HepG2 (cell line): ENCODE data around the gene CSNK1E. TPM values are rescaled to one million over a fixed set of nuclear protein-coding genes. Genes with fewer than 3 reads are reported as not detected.

Source experiments
- ADNP ChIP-seq: sonication (generic); formaldehyde crosslinking; IDR thresholded peaks from 2 replicates; pipeline ENCODE4 v1.4.0; 2020; ENCODE audit warnings: missing genetic modification reagents
- ARNTL ChIP-seq: sonication (generic); formaldehyde crosslinking; IDR thresholded peaks from 2 replicates; pipeline ENCODE4 v1.4.0; 2020; ENCODE audit warnings: mild to moderate bottlenecking, missing genetic modification reagents
- DR1 ChIP-seq: sonication (generic); formaldehyde crosslinking; IDR thresholded peaks from 2 replicates; pipeline ENCODE4 v1.8.0; 2021; ENCODE audit warnings: mild to moderate bottlenecking, missing genetic modification reagents, inconsistent platforms
- ETV6 ChIP-seq: sonication (generic); formaldehyde crosslinking; conservative IDR thresholded peaks from 2 replicates; pipeline ENCODE4 v1.4.0; 2020; ENCODE audit warnings: missing genetic modification reagents
- FUBP1 ChIP-seq: sonication (generic); formaldehyde crosslinking; IDR thresholded peaks from 2 replicates; pipeline ENCODE4 v1.5.1; 2020; ENCODE audit warnings: missing genetic modification reagents, mild to moderate bottlenecking, borderline replicate concordance
- HNRNPK ChIP-seq: fragments of 200-400 bp; formaldehyde crosslinking; IDR thresholded peaks from 2 replicates; pipeline ENCODE4 v1.6.1; 2018; ENCODE audit warnings: low read length, low read depth, moderate library complexity, mild to moderate bottlenecking; ENCODE audit not compliant: poor library complexity, severe bottlenecking
- PHF21A ChIP-seq: sonication (generic); formaldehyde crosslinking; IDR thresholded peaks from 2 replicates; pipeline ENCODE4 v1.5.0; 2020; ENCODE audit warnings: mild to moderate bottlenecking, missing genetic modification reagents
- TBX2 ChIP-seq: sonication (generic); formaldehyde crosslinking; IDR thresholded peaks from 2 replicates; pipeline ENCODE4 v1.5.0; 2020; ENCODE audit warnings: missing genetic modification reagents, mild to moderate bottlenecking, borderline replicate concordance
- UBTF ChIP-seq: sonication (generic); formaldehyde crosslinking; IDR thresholded peaks from 2 replicates; pipeline ENCODE4 v1.4.0; 2020; ENCODE audit warnings: mild to moderate bottlenecking, missing genetic modification reagents
- ZBTB2 ChIP-seq: sonication (generic); formaldehyde crosslinking; IDR thresholded peaks from 2 replicates; pipeline ENCODE4 v1.8.0; 2022; ENCODE audit warnings: low read depth, missing genetic modification reagents
- ZBTB25 ChIP-seq: IDR thresholded peaks from 2 replicates; pipeline ENCODE4 v1.6.1; 2018; ENCODE audit warnings: missing genetic modification reagents
- ZFP91 ChIP-seq: sonication (generic); formaldehyde crosslinking; IDR thresholded peaks from 2 replicates; pipeline ENCODE4 v1.9.0; 2022; ENCODE audit warnings: missing genetic modification reagents, mild to moderate bottlenecking, borderline replicate concordance
- ZNF335 ChIP-seq: sonication (generic); formaldehyde crosslinking; IDR thresholded peaks from 2 replicates; pipeline ENCODE4 v1.4.0; 2020; ENCODE audit warnings: missing genetic modification reagents
- ZNF441 ChIP-seq: sonication (generic); formaldehyde crosslinking; IDR thresholded peaks from 2 replicates; pipeline ENCODE4 v1.7.0; 2021; ENCODE audit warnings: missing genetic modification reagents, borderline replicate concordance
- ZNF501 ChIP-seq: sonication (generic); formaldehyde crosslinking; IDR thresholded peaks from 2 replicates; pipeline ENCODE4 v1.5.1; 2020; ENCODE audit warnings: mild to moderate bottlenecking, moderate library complexity, missing genetic modification reagents
- ZNF546 ChIP-seq: sonication (generic); formaldehyde crosslinking; conservative IDR thresholded peaks from 2 replicates; pipeline ENCODE4 v1.8.1; 2023; ENCODE audit warnings: mild to moderate bottlenecking, missing genetic modification reagents
- ZNF768 ChIP-seq: sonication (generic); formaldehyde crosslinking; IDR thresholded peaks from 2 replicates; pipeline ENCODE4 v1.4.0; 2020; ENCODE audit warnings: missing genetic modification reagents
- polyA plus RNA-seq, 8 experiments: library from polyadenylated mRNA; depleted of rRNA in 3 of 8; stranded (reverse) in 7 of 8; unstranded in 1 of 8; fragments of >200 nt; fragmentation: Illumina TruSeq in 4 of 8; extraction: Trizol in 4 of 8; gene quantifications; 2 replicates each; pipeline versions ENCODE4 v1.2.1 to v1.2.3, GENCODE V29; 2011 to 2016; ENCODE audit warnings: low read depth in 4 of 8, missing spikeins in 1 of 8, mixed read lengths in 1 of 8; ENCODE audit not compliant: insufficient read depth in 1 of 8
- total RNA-seq, 5 experiments: library from RNA; depleted of rRNA; stranded (reverse); fragments of >200 nt; fragmentation: Illumina TruSeq; extraction: Trizol; gene quantifications; 2 replicates each; pipeline ENCODE4 v1.2.3, GENCODE V29; 2016; ENCODE audit warnings: low read depth in 1 of 5

CSNK1E gene
- total and polyA plus RNA-seq, 2 of the 13 experiments (the other 11 are each of a cell fraction or from before 2014, with no cell fraction given), result 34.7 to 129 TPM

GRCh38 chr22:38316364-38317121 lies 690 bp downstream of the CSNK1E start (continued):
- TF ChIP-seq ZFP91, result no peak
- 0 out of 2 replicates have a peak, but pooled peaks have one; percentile 58 for TF ChIP-seq ZNF441 (CRISPR knock-in tag)
- TF ChIP-seq ADNP (CRISPR knock-in tag), result no peak
- TF ChIP-seq ZBTB2 (CRISPR knock-in tag), result peak; percentile 50; the same call in 1 of the 2 replicates
- 0 out of 2 replicates have a peak, but pooled peaks have one; percentile 34 for TF ChIP-seq ZNF768 (CRISPR knock-in tag)
- TF ChIP-seq PHF21A, result peak; percentile 23; the same call in 1 of the 2 replicates
- 0 out of 2 replicates have a peak, but pooled peaks have one; percentile 28 for TF ChIP-seq ZNF501
- 0 out of 2 replicates have a peak, but pooled peaks have one; percentile 35 for TF ChIP-seq ZBTB25 (CRISPR knock-in tag)
- TF ChIP-seq ARNTL (CRISPR knock-in tag), result no peak
- peak; percentile 67; the same call in 1 of the 2 replicates for TF ChIP-seq ETV6
- peak; percentile 33 for TF ChIP-seq UBTF (CRISPR knock-in tag)
- TF ChIP-seq FUBP1 (CRISPR knock-in tag), result no peak
- TF ChIP-seq ZNF546, result 0 out of 2 replicates have a peak, but pooled peaks have one; percentile 19
- peak; percentile 82 for TF ChIP-seq HNRNPK
- no peak for TF ChIP-seq DR1 (CRISPR knock-in tag)
- TF ChIP-seq ZNF335 (CRISPR knock-in tag), result no peak
- no peak; the same call in 1 of the 2 replicates for TF ChIP-seq TBX2 (CRISPR knock-in tag)
